Measurements from ENCODE around the gene TCF4.

Gene TCF4

DNA sequence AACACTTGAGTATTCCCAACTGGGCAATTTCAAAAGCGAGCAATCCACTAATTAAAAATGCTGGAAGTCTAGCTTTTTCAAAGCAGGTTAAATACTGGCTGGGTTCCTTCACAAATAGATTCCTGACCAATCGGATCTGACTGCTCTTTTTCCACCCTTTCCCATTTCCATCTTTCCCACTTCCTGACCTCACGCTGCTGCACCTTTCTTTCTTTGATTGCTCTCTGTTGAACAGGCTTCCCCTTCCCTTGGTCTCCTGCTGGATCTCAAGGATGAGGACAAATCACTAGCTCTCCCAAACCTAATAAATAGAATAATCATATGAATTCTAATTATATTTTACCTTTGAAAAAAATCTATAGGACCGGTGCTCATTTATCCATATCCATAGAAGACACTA, 121.2 kb downstream of the TCF4 start:
- DNase-seq = no peak

DNA sequence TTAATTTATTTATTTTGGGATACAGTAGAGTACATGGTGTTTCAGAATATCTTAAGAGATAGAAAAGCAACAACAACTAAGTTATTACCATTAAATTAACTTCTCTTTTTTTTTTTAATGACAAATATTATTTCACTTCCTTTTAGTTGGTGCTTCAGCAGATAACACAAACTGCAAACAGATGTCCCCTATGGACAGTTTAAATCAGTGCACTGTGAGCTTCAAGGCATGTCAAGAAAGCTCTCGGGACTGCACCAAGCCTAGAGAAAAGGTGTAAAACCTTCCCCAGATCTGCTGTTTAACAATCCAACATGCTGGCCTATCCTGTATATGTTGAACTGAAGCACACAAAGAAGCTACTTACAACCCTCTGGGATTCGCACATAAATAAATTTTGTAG, 122.7 kb downstream of the TCF4 start:
- DNase-seq = no peak

DNA sequence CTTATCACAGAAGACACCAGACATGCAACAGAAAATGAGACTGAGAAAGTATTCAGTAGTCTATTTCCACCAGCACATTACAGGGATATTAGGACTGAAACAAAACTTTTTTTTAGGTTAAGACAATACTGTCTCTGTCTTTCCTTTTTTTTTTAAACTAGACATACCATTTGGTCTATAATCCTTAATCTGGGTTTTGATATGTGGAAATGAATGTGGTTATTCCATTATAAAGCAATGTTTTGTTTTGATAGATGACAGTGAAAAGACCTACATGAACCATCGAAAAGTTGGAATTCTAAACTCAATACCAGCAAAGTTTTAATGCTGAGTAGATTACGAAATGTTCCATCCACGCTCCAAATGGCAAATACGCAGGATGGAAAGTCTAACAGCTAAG, 123.4 kb downstream of the TCF4 start:
- DNase-seq = no peak

DNA sequence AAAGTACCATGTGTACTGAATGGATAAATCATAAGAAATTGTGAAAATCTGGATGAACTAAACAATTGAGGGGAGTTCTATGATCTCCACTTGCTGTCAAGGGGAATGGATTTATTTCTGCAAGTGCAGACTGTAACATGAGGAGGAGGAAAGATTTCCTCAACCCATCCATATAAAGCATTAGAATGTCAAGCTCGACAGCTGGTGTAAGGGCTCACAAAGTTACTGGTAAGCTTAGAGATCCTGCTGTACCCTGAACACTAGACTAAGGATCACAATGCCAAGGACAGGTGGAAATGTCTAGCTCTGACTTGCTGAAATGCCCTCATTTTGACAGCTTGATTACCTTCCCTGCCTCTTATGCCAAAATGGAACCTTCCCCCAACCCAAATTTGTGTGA, 125.3 kb downstream of the TCF4 start:
- DNase-seq = no peak

DNA sequence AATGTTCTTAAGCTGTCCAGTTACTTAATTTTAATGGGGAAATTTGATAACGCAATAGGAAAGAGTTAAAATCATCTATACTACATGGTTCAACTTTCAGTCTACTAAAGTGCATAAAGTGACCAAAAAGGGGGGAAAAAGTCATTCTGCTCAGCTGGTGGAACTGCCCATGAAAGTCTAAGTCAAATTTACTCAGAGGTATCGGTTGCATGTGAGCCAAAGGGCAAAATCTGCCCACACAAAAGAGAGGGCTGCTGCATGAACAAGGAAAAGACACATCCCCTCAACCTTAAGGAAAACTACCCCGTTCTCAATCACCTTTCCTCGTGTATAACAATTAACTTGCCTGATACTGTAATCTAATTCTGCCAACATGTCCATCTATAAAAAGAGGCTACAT, 126.1 kb downstream of the TCF4 start:
- DNase-seq = no peak

DNA sequence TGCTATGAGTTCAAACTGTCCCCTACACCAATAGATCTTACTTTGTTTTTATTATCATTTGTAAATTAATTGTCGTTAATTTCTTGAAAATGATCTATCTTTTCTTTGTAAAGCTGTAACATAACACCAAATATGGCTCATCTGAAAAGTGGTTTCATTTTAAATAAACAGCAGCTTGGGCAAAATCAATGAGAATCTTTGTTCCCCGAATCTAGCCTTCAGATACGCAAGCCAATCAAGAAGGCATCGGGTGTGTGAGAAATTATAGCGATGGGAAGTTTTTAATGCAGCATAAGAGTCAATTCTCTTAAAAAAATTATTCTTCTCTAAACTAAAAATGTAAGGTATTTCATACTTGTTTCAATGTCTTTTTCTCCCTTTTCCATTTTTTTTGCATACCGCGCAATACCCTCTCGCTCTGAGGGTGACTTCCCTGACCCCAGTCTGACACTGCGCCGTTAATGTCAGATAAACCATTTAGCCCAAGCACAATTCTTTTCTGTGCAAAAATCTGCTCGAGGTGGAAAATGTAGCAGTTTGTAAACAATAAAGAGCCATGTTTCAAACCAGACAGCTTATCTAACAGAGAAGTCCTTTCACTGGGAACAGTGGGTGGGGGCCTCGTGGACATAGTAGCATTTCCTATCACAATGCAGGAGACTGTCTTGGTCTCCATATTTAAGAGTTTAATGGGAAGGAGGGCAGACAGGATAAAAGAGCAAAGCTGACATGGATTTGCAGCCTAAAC, 129.4 kb downstream of the TCF4 start:
- DNase-seq = no peak

DNA sequence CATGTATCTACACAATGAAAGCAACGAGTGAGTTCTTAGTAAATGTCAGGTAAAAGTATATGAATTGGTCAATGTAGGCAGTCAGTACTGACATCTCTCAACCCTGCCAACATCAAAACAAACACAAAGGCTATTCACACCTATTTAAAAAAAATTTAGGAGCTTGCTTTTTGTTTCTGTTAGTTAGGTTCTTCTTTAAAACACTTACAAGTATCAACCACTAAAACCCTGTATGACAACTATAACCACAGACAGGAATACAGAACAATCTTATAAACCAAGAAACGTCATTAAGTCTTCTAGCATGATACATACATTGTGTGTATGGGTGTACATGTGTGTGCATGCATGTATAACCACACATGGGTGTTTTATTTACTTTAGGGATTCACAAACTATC, 131.0 kb downstream of the TCF4 start:
- DNase-seq = no peak

DNA sequence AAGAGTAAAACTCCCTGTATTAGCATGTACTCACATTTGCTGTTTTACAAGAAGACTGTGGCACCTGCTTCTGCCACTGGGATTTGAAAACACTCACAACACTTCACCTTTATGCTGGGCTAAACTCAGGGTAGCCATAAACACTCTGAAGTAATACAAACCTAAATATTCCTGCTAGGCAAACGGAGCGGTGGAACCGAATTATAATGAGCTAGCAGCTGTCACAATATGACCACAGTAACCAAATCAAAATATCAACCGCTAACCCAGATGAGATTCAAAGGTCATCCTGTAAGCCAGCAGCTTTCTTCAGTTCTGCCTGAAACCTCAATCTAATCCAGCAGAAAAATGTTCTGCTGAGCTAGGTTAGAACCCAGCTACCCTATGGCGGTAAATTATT, 132.1 kb downstream of the TCF4 start:
- DNase-seq = no peak

DNA sequence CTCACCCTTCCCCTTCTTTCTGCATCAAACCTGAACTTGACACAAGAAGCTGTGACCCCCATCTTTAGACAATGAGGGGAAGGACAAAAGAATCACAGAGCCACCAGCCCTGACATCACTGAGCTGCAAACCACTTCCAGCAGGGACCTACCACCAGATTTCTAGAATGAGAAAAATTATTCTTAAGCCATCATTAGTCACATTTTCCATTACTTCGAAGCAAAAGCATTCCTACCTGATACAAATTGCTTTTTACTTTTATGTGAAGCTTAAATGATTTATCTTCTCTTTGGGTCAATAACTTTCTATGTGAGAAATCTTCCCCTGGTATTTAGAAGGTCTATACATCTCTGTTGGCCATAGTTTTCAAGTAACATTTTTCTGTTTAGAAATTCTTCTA, 134.8 kb downstream of the TCF4 start:
- no peak for DNase-seq

DNA sequence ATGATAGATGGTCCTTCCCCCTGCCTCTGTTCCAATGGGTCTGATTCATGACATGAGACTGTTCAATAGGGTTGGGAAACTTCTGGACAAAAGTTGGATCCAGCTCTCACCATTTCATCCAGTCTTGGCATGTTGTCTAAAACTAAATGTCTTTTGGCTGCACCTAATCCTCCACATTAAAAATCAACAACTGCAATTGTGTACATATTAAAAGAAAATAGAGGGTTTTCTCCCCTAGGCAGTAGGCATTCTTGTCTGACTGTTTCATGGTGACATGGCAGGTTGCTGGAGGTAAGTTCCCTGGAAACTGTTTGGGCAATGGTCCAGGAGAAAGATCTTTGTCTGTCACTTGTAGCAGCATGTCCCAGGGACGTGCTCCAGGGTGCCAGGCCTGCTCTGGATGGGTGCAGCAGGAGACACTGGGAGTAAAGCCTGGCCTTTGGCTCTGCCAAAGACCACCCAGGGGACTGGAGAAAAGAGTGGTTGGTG, 135.8 kb downstream of the TCF4 start:
- DNase-seq = no peak

DNA sequence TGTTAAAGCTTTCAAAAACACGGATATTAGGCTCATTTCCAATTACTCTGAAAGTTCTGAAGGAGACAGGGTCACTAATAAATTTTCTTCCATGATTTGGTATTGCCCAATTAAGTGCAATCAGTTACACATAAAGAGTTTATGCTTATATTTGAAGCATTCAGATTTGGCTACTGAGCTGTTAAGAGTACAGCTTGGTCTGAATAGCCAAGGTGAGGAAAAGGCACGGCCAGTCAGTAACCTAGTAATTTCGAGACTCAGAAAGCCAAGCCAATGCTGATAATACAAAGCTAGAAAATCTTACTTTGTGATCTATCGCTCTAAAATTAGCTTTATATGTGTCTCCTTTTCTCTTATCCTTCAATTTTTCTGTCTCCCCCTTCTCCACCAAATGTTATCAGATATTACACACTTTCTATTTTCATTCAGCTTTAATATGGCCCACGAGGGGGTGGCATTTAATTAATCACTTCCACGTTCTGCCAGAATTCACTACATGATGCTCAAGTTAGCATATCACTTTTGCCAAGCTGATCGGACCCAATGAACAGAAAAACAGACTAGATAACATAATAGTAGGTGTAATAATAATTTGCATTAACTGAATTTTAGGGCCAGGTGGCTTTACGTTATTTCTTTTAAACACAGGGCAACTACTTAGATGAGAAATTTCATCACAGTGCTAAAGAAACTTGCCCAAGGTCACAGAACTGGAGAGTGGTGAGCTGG, 138.4 kb downstream of the TCF4 start:
- no peak for DNase-seq

DNA sequence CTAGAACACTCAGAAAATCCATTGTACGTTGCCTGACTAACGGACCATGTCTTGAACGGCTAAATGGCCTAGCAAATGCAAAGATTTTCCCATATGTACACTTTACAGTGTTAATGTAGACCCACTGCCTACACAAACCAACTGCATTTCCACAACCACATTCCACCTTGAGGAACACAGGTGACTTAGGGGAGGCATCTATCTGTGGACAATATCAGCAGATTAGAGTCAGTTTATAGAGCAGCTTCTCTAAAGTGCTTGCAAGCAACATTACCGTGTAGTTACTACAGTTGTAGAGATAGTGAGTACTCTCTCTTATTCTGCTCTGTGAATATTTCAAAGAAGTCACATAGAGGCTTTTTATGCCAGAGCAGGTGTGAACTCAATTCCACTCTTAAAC, 139.6 kb downstream of the TCF4 start:
- no peak for DNase-seq

DNA sequence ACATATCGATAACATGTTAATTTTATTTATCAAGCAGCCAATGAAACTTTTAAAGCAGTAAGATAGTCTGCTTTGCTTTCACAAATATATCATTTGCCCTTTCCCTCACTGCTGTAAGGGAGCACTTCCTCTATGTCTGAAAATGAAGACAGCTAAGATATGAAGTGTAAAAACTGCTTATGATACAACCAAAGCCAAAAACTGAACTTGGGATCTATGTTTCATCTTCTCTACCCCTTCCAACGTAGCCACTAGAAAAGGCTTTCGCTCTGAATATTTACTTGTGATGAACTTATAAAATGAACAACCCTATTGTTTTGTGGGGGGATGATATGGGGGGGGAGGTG, 140.3 kb downstream of the TCF4 start:
- DNase-seq = no peak

DNA sequence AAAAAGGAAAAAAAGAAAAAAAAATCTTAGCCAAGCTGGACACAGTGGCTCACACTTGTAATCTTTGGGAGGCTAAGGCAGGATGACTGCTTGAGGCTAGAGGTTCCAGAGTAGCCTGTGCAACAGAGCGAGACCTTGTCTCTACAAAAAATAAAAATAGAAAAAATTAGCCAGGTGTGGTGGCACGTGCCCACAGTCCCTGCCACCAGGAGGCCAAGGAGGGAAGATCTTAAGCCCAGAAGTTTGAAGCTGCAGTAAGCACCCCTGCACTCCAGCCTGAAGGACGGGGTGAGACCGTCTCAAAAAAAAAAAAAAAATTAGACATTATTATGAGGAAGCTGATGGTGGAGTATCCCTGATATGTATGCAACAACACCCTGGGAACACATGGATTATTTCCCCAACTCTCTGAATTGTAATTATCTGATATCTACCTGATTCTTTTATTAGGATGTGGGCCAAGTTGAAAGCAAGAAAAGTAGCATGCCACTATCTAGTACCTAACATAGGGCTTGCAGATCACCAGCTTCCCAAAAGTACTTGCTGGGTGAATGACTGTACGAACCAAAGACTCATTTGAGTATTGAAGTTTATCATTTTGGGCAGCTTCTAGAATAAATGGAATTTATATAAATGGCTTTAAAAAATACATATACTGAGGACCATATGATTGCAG, 140.9 kb downstream of the TCF4 start:
- DNase-seq = no peak

DNA sequence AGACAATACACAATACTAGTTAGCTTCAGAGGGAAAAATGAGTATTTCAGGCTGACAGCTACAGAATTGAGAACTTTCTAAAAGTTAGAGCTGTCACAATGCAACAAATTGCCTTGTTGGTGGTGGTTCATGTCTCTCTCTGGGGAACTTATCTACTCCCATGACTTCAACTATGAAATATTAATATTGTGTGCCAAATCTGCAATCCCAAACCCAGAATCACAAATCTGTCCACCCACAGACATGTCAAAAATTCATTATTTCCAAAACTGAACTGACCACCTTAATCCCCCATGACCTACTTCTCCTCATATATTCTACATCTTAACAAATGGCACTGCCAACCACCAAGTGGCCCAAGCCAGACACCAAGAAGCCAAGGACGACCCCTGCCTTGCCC, 143.5 kb downstream of the TCF4 start:
- DNase-seq = no peak

DNA sequence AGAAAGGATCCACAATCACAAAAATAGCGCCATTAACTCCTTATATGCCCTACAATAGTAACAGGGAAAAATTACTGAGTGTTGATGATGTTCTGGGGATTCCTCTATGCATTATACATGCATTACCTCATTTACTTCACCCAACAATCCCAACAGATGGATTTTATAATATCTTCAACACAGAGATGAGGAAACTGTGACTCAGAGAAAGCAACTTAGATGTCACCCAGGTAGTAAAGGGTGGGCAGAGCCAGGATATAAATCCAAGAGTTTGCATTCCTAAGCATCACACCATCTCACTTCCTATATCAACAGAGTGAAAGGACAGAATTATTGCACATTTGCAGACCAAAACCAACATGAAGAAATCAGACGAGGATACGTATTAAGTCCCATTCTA, 144.2 kb downstream of the TCF4 start:
- no peak for DNase-seq

DNA sequence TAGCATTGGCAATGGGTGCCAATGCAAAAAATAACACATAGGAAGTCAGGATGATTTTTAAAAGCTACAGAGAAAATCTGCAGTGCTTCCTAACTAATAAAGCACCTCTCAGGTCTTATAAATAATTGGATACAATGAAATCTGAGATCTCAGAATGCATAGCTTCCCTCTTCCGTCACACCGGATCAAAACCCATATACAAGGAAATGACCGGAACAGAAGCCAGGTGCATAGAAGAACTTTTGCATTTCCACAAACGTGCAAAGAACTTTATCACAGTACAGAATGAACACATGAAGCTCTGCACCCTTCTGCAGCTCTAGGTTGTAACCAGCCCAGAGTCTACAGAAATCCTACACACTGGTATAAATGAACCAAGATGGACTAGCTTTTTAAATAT, 145.4 kb downstream of the TCF4 start:
- DNase-seq = no peak

DNA sequence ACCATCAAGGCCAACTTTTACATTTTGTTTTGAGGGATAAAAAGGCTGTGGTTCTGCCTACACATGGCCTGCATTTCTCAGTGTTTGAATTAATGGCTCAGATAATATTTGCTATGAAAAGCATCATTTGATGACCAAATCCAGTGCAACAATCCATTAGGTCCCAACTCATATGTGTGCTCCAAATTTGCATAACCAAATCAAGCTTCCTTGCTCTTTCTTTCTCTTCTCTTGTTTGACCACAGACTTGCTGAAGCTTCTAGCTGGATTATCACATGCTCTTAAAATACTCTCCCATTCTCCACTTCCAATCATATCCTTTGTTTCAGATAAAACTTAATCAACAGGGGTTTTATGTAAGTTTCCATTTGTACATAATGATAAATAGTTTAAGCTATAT, 147.0 kb downstream of the TCF4 start:
- no peak for DNase-seq

DNA sequence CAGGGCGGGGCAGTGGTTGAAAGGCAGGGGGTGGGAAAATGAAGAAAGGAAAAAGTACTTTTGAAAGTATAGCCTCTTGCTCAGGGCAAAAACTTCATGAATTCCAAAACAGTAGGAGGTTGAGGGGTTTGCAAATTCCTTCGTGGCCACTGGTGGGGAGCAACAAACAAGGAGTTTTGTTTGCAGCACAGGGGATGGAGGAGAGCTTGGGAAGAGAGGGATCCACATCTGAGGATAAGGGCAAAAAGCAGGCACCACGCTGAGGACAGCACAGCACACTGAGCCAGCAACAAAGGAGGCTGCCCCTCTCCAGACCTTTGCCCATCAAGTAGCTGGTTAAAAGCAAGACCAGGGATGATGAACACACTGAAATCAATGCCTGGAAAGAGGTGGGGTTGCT, 148.9 kb downstream of the TCF4 start:
- no peak for DNase-seq

DNA sequence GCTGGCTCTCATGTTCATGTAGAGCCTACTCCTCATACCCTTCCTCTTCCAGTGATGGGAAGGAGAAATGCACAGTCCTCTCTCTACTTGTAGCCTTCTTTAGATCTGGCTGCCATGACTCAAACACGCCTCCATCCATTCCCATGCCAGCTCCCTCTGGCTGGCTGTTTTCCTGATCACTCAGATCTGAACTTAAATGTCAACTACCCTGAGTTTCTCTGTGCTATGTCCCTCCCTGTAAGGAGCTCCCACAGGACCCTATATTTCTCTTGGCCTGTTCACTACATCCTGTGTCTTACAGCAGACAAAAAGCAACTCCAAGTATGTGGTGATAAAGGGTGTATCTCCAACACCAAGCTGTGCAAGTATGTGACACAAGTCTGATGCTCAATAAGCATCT, 152.4 kb downstream of the TCF4 start:
- no peak for DNase-seq

DNA sequence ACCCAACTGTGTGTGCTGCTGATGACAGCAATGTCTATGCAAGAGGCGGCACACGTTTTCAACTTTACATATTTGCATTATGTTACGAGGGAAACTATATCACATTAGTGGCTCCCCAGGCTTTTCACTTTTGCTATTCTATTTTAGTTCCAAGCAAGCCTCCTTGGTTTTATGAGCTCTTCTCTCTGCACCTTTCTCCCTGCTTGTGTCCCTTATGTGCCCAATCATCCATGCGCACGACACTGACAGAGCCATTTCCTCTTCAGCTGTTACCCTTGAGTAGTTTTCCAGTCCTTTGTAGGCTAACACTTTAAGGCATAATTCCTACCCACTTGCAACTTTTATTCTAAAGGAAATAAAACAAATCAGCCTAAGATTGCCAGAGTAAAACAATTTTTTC, 154.3 kb downstream of the TCF4 start:
- no peak for DNase-seq

DNA sequence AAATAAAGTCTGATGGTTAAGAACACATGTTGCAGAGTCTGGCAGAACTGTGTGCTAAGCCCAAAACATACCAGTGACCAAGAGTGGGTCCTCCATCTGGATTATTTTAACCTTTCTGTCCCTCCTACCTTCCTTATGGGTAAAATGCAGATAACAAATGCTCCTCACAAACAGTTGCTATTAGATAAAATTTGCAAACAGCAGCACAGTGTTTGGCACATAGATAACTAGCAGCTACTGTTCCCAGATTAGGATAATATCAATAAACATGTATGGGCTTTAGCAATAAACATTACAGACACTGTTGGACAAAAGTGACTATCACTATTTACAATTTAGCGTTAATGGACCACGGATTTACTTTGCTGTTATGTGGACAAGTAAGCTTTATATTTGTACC, 154.9 kb downstream of the TCF4 start:
- DNase-seq = no peak

DNA sequence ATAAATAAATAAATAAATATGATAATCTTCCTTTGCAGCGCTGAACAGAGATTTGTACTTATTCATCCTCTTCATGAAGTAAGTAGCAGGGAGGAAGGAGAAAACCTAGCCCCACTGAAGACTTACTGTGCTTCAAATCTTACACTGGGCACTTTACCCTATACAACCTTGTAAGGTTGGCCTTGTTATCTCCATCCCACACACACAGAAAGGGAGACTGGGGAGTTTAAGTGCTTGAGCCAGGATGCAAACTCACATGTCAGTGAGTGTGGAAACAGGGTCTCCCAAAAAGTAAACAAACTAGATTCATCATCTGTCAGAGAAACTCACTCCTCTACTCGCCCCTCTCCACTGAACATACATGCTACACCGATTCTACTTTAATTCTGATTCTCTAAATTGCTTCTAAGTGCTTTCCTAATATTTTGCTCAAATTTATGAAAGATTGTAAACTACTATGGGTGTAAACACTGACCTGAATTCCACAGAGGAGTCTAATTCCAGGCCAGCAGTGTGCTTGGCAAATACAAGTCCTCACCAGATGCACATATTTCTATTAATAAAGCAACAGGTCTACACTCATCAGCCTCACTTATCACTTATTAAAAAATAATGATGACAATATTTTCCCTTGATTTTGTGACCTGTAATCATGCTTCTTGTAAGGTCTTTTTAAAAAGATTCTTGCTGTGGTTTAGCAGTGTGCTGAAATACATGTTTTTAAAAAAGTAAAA, 155.5 kb downstream of the TCF4 start:
- DNase-seq = no peak

DNA sequence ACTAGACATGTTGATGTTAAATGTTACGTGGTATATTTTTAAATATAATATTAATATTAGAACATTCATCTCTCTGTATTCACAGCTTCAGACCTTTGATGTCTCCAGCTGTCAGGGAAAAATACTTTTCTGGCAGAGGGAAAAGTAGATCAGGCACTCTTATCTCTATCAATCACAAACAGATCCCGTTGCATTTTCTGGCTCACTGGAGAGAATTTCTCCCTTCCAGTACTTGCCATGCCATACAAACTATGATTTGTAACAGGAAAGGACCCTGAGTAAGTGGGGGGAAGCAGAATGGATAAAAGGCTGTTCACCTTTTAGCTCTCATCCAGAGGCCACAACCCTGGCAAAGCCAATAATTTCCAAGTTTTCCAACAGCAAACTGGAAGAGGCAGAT, 158.0 kb downstream of the TCF4 start:
- DNase-seq = no peak

Data from activated CD4-positive, alpha-beta T cell treated with anti-CD3 and anti-CD28 coated beads for 48 hours (primary cell).